NCI-H146 treated with DMSO at 0.1 percent for 48 hours (cell line): ENCODE data around the gene BDKRB2.

Experiments used
- DNase-seq: peaks from one replicate; lab custom pipeline; 2025; ENCODE audit not compliant: unreplicated experiment; lab: John Stamatoyannopoulos, UW

The BDKRB2 gene

DNA sequence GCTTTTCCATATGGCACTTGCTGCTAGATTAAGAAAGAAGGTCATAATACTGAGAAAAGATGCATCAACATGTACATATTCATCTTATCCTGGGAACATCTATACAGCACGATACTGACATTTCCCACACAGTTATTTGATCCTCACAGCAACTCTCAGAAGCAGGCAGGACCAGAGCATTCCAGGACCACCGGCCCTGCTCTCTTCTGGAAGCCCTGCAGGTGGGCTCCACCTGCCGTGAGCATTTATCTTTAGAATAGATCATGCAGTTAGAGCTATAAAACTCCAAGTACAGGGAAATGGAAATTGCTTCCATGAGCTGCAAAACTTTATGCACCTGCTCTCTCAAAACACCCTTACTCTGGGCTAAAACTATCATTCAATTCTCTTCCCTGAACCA lies 45.8 kb downstream of the BDKRB2 start:
- peak; percentile 2 for DNase-seq

DNA sequence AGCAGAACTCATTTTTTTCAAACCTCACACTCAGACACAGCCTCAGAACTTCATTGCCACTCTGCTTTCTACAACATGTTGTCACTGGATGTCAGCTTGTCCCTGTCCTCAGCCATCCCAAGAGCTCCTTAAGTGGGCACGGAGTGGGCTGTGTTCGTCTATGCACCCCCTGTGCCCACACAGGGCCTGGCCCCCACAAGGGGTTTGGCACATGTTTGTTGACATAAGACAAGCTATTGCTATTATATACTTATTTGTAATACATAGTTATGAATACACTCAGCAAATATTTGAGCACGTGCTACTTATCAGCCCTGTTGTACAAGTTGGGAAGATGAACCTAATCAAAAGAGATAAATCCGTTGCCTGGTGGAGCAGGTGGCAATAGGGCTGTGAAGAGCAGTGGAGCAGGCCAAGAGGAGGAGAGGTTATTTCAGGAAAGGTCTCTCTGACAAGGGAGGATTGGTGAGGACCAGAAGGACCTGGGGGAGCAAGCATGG lies 47.1 kb downstream of the BDKRB2 start:
- DNase-seq: peak; percentile 17

DNA sequence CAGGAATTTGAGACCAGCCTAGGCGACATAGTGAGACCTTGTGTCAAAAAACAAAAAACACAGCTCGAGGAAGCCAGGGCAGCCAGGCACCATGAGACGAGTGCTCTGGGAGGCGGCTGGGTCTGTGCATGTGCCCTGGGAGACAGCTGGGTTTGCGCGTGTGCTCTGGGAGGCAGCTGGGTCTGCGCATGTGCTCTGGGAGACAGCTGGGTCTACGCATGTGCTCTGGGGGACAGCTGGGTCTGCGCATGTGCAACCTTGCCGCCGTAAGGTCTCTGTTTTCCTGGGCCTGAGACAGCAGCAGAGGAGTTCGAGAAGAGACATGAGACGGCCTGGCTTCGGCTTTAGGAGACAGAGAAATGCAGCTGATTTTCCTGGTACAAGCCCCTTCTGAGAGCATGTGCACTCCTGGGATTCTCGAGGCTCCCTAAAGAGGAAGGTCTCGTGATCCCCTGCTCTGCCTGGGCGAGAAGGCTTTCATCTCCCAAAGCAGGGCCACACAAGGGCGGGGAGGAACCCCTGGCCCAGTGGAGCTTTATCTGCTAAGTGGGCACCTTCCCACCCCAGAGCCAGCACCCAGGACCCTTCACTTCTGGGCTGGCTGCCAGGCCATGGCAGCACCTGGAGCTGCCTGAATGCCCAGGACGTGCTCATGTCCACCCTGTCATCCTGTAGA lies 47.8 kb downstream of the BDKRB2 start:
- DNase-seq: no peak

DNA sequence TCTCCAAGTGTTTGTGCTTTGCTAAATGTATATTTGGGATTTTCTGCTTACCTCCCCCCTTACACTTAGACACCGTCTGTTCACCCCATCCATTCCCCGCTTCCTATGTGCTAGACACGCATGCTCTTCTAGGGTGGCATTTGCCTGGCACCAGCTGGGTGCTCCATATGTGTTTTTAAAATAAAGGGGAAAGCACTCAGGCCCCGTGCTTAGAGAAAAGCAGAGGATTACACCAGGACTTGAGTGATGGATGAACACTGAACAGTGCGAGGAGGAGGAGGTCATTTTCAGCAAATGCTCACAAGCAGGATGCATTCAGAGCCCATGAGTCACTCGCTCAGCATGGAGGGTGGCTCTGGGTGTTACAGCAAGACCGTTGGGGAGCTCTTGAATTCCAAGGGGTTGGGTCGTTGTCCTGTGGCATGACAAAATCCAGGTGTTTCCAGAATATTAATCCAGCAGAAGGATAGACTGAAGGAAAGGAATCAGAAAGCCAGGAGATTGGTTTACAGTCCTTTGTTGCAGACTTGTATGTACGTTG lies 48.4 kb downstream of the BDKRB2 start:
- DNase-seq: no peak

DNA sequence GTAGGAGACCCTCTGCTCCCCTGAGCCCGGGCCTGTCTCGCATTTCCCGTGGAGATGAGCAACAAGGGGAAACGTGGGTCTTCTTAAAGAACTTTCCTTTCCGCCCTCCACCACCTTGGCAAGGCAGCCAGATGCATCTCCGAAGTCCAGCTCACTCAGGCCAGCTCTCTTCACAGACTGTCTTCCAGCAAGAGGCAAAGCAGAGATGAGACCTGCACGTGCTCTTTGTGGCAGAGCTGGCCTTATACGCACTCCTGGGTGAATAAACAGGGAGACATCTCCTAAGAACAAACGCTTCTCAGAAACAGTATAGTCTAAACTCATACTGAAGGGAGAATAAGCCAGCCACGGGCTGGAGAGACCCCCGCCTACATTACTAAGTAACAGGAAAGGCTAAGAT lies 50.0 kb downstream of the BDKRB2 start:
- DNase-seq: no peak

DNA sequence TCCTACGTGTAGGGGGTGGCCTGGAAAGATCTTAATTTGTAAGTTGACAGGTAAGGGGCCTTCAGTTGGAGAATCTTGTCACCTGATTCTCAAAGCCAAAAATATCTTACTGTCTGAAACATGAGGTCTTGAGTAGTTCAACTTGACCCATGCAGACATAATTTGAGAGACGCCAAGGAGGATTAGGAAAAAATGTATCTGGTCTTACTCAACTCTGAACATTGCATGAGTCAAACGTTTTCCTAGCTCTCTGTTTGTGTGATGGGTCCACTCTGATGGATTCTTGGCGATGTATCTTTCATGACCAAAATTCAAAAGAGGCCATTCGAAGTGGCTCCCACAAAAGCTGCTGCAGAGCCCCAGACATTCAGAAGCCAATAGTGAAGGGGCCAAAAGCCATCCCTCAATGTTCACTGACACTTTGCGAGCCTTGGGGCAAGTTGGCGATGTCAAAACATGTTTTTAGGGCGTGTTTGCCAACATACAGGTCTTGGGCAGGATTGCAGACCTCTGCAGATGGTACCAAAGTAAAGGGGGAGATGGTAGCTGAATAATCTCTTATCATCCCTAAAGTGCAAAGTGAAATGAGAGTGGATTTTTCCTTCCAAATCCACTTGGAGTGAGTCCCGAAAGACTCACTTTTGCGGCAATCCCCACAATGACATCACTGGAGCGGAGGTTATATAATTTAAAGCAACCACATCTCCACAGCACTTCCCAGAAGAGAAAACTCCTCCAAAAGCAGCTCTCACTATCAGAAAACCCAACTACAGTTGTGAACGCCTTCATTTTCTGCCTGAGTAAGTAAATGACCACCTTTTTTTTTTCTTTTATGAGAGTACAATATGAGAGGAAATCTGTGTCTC lies 51.1 kb downstream of the BDKRB2 start, which contains the start of gene BDKRB1:
Gene BDKRB1, plus strand, starts transcription at position 710 of the 866 bp plus-strand sequence. CDS start 7,473 bp downstream, outside the sequence.
- no peak for DNase-seq

DNA sequence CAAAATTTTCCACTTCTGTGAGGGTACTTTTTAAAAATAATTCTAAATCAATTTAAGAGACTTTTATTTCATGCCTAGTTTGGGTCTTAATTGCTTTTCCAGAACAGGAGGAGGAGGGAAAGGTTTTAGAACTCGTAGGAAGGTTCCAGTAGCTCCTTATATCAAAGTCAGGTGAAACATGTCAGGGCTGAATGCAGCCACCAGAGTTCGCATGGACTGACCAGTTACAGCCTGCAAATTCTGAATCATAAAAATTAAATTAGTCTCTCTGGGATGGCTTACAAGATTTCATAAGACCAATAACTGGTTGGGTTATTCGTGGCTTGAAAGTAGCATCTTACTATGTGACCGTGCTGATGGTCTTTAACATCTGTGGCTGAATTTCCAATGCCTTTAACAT lies 51.8 kb downstream of the BDKRB2 start:
- DNase-seq: no peak

DNA sequence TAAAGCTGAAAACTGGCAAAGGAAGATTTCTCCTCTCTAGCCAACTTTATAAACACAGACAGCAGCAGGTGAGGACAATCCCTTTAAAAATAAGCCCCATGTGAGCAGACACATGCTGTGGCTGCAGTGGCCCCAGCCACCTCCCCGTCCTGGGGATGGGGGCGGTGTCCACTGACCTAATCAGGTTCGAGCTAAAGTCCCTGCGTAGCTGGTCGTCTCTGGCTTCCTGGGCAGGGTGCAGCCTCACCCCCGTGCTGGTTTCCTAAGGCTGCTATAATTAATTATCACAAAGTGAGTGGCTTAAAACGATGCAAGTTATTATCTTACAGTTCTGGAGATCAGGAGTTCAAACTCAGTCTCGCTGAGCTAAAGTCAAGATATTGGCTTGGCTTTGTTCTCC lies 52.4 kb downstream of the BDKRB2 start:
- DNase-seq: no peak

DNA sequence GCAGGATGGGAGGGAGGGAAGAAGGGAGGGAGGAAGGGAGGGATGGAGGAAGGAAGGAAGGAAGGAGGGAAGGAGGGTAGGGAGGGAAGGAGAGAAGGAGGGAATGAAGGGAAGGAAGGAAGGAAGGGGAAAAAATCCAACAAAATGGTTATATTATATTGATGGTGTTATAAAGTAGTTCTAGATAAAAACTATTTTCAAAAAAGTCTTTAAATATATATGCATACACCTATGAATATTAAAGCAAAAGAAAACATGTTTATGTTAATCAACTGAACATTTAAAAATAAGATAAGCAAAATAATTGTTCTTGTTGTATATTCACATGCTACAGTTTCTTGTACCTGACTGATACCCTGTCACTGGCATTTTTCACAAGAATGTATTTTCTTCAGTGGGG lies 53.3 kb downstream of the BDKRB2 start:
- DNase-seq: no peak

DNA sequence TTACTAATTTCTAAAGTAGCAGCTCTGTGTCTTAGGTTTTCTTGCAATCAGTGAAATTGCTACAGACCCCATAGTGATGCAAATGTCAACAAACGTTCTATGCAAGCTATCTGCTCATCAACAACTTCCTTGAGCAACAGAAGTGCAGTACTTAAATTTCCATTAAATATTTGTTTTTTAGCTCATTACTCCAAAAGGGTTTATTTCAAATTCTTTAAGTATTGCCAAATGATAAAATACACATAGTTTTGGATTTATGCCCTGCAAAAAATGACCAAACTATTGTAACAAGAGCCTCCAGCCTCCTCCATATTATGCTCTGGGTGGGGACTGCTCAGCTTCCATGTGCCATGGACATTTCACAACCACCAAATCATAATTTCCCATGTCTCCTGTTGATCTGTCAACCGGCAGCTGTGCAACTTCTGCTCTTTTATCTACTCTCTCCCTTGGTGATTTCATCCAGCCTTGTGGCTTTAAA lies 55.7 kb downstream of the BDKRB2 start:
- no peak for DNase-seq

DNA sequence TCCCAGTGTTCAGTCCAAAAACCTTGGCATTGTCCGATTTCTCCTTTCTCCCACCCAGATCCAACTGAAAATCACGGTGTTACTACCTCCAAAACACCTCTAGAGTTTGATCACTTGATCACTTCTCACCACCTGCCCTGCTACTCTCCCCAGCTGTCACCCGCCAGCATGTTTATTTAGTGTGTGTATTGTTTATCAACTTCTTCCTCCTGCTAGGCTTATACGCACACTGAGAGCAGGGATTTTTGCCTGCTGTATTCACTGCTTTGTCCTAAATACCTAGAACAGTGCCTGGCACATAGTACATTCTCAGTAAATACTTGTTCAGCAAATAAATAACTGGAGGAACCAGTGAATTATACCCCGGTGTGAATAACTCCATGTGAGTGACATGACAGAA lies 56.4 kb downstream of the BDKRB2 start:
- peak; percentile 4 for DNase-seq

DNA sequence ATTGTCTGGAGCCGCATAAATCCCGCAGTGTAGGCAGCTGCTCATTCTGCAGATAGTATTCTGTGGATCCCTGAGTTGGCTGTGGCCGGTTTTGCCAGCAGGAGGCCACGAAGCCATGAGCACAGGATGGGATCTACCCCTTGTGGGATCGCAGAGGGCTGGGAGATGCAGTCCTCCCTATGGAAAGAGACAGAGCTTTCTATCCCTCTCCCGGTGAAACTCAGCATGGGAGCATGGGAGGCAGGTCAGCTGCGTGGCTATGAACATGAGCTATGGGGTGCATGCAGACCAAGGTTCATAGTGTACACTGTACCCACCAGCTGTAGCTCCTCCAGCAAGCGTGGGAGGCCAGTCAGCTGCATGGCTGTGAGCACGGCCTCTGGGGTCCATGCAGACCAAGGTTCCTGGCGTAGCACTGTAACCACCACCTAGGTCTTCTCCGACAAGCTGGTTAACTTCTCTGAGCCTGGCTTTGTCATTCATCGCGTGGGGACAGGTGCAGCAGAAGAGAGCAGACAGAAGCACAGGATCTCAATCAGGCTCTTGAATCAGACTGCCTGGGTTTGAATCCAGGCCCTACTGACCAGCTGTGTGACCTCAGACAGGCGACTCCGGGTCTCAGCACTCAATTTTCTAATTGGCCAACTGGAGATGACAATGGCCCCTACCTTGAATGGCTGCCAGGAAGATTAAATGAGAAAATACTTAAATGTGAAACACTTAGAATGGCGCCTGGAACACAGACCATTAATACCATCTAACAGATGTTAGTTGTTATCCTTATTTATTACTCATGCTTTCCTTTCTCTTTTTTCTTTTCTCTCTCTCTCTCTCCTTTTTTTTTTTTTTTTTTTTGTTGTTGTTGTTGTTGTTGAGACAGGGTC lies 57.4 kb downstream of the BDKRB2 start:
- DNase-seq: no peak

DNA sequence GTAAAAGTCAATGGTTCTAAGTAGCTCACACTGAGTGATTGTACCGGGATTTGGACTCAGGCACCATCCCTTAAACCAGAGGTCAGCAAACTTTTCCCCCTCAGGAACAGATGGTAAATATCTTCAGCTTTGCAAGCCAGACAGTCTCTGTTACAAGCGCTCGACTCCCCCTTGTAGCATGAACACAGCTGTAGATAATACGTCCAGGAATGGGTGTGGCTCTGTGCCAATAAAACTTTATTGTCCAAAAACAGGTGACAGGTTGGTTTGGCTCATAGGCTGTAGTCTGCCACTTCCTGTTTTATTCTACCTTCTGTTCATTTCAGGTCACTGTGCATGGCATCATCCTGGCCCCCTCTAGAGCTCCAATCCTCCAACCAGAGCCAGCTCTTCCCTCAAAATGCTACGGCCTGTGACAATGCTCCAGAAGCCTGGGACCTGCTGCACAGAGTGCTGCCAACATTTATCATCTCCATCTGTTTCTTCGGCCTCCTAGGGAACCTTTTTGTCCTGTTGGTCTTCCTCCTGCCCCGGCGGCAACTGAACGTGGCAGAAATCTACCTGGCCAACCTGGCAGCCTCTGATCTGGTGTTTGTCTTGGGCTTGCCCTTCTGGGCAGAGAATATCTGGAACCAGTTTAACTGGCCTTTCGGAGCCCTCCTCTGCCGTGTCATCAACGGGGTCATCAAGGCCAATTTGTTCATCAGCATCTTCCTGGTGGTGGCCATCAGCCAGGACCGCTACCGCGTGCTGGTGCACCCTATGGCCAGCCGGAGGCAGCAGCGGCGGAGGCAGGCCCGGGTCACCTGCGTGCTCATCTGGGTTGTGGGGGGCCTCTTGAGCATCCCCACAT lies 58.9 kb downstream of the BDKRB2 start:
- DNase-seq: no peak

DNA sequence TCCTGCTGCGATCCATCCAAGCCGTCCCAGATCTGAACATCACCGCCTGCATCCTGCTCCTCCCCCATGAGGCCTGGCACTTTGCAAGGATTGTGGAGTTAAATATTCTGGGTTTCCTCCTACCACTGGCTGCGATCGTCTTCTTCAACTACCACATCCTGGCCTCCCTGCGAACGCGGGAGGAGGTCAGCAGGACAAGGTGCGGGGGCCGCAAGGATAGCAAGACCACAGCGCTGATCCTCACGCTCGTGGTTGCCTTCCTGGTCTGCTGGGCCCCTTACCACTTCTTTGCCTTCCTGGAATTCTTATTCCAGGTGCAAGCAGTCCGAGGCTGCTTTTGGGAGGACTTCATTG lies 59.5 kb downstream of the BDKRB2 start:
- DNase-seq: no peak

DNA sequence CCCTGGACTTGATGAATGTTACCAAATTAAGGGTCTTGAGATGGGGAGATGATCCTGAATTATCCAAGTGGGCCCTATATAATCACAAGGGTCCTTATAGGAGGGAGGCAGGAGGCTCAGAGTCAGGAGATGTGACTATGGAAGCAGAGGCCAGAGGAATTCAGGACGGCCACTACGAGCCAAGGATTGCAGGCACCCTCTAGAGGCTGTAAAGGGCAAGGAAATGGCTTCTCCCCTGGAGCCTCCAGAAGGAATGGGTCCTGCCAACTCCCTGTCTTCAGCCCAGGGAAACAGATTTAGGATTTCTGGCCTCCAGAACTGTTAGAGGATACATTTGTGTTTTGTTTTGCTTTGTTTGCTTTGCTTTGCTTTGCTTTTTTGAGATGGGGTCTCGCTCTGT lies 60.2 kb downstream of the BDKRB2 start:
- peak; percentile 3 for DNase-seq

DNA sequence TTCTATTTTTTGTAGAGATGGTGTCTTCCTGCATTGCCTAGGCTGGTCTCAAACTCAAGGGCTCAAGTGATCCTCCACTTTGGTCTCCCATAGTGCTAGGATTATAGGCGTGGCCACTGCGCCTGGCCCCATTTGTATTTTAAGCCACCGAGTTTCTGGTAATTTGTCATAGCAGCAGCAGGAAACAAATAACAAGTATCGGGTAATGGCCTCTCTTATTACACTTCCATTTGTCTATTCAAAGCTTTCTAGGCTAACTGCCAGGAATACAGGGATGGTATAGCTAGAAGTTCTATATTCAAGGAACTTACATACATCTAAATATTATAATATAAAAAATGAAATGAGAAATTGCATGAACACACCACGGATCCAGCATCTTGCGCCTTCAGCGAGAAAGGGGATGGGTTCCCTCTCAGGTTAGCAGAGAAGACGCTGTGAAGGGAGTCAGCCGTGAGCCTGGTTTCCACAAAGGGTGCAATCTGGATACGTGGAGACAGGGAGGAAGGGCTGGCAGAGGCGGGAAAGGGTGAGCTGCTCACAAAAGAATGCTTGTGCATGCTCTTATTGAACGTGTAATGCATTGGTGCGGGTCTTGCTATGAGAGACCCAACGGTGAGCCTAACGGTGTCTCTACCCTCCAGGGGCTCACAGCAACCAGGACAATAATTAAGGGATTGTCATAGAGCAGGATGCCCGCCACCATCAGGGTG lies 60.9 kb downstream of the BDKRB2 start:
- DNase-seq: no peak

DNA sequence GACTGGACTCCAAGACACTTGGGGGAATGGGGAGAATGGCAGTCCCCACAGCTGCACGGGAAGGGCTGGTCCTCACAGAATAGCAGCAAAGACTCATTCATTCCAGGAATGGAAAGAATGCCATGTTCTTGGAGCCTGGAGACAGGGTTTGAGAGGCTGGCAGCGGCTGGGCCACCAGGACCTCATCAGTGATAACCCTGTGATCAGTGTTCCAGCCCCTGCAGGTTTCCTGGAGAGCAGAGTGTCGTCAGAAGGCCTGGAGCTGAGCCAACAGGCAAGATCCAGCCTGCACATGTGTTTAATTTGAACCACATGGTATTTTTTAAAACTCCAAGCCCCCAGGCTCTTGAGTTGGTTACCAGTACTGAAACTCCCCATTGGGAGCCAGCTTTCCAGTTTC lies 62.7 kb downstream of the BDKRB2 start:
- DNase-seq: peak; percentile 26

DNA sequence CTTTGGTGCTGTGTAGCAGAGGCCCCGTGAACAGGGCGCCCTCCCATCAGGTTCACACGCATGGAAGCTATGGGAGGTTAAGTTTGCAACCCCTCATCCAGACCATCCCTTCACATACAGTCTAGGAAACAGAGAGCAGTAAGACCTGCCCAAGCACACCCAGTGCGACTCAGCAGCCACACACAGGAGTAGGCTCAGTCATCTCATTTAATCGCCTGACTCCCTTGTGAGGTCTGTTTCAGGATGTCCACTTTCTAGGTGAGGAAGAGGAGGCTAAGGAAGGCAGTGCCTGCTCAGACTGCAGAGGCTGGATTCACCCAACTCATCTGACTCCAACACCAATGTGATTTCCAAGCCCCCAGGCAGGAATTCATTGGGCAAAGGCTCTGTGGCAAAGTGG lies 63.3 kb downstream of the BDKRB2 start:
- DNase-seq: no peak
